ENCODE results near the gene CMTM5.

DNA sequence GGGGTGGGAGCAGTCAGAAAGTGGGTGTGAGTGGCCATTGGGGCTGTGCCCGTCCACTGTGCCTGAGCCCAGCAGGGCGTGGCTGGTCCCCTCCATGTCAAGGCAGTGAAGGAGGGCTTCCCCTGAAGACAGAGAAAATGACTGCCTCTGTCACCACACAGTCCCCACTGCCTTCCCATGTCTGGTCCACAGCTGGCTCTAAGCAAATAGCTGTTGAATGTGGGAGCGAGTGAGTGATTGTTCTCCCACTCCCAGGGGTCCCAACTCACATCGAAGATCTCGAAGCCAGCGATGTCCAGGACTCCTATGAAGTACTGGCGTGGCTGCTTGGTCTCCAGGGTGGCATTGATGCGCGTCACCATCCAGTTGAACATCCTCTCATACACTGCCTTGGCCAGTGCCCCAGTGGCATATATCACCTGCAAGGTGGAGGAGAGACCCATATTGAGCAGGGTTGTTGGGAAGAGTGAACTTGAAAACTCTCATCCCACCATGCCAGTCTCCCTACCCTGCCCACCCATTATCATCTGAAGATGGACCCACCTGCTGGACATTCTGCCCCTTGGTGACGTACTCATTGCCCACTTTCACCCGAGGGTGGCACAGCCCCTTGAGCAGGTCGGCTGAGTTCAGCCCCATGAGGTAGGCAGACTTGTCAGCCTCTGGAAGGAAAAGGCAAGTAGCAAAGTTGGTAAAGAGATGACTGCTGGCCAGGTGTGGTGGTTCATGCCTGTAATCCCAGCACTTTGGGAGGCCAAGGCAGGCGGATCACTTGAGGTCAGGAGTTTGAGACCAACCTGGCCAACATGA lies 52.0 kb downstream of the CMTM5 start:
- TF ChIP-seq, protein P1, sequence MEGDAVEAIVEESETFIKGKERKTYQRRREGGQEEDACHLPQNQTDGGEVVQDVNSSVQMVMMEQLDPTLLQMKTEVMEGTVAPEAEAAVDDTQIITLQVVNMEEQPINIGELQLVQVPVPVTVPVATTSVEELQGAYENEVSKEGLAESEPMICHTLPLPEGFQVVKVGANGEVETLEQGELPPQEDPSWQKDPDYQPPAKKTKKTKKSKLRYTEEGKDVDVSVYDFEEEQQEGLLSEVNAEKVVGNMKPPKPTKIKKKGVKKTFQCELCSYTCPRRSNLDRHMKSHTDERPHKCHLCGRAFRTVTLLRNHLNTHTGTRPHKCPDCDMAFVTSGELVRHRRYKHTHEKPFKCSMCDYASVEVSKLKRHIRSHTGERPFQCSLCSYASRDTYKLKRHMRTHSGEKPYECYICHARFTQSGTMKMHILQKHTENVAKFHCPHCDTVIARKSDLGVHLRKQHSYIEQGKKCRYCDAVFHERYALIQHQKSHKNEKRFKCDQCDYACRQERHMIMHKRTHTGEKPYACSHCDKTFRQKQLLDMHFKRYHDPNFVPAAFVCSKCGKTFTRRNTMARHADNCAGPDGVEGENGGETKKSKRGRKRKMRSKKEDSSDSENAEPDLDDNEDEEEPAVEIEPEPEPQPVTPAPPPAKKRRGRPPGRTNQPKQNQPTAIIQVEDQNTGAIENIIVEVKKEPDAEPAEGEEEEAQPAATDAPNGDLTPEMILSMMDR (IDR thresholded peaks at IDR 0.05; ENCODE audit: extremely low read depth in 1 of 2, insufficient read depth in 1 of 2, low read depth in 1 of 2, low read length in 2 of 2), result no peak
- TF ChIP-seq JUN (IDR thresholded peaks at IDR 0.05; ENCODE audit: borderline replicate concordance, insufficient read depth, insufficient read length, low read depth), result no peak
- TF ChIP-seq, protein P2, sequence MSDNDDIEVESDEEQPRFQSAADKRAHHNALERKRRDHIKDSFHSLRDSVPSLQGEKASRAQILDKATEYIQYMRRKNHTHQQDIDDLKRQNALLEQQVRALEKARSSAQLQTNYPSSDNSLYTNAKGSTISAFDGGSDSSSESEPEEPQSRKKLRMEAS (IDR thresholded peaks at IDR 0.05; ENCODE audit: insufficient read depth, insufficient read length), result no peak
- no peak for TF ChIP-seq POLR2A (IDR thresholded peaks at IDR 0.05; ENCODE audit: low read depth, low read length)
- no peak for TF ChIP-seq POLR2AphosphoS5 (IDR thresholded peaks at IDR 0.05; ENCODE audit: insufficient read depth, low read depth, low read length)
- TF ChIP-seq EZH2 (IDR thresholded peaks at IDR 0.05; ENCODE audit: borderline replicate concordance, low read depth, low read length, severe bottlenecking), result no peak
- no peak for TF ChIP-seq FOS (IDR thresholded peaks at IDR 0.05; ENCODE audit: borderline replicate concordance, insufficient read depth, low read length)
